ENCODE data around the gene CDK8.

DNA sequence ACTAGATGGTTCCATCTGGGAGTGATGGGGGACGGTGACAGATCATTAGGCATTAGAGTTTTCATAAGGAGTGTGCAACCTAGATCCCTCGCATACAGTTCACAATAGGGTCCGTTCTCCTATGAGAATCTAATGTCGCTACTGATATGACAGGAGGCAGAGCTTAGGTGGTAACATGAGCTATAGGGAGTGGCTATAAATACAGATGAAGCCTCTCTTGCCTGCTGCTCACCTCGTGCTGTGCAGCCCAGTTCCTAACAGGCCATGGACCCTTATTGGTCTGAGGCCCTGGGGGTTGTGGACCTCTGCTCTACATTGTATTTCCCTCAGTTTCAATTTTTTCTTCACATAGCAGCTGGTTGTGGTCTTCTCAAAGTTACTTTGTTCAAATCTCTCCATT, 56.5 kb downstream of the CDK8 start:
- TF ChIP-seq, protein P1, sequence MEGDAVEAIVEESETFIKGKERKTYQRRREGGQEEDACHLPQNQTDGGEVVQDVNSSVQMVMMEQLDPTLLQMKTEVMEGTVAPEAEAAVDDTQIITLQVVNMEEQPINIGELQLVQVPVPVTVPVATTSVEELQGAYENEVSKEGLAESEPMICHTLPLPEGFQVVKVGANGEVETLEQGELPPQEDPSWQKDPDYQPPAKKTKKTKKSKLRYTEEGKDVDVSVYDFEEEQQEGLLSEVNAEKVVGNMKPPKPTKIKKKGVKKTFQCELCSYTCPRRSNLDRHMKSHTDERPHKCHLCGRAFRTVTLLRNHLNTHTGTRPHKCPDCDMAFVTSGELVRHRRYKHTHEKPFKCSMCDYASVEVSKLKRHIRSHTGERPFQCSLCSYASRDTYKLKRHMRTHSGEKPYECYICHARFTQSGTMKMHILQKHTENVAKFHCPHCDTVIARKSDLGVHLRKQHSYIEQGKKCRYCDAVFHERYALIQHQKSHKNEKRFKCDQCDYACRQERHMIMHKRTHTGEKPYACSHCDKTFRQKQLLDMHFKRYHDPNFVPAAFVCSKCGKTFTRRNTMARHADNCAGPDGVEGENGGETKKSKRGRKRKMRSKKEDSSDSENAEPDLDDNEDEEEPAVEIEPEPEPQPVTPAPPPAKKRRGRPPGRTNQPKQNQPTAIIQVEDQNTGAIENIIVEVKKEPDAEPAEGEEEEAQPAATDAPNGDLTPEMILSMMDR (IDR thresholded peaks at IDR 0.05): no peak
- TF ChIP-seq POLR2AphosphoS5 (IDR thresholded peaks at IDR 0.05): no peak
